Keratinocyte (primary cell): ENCODE data around the gene RERE. TPM values are rescaled to one million over a fixed set of nuclear protein-coding genes. Genes with fewer than 3 reads are reported as not detected.

Experiments
- DNase-seq: peaks from one replicate; pipeline ENCODE4 v3.0.0-alpha.2; 2011; ENCODE audit warnings: low read depth, missing footprints, low spot score
- FAIRE-seq: peaks from 2 replicates; lab custom pipeline; 2011; peaks lifted over from hg19 to GRCh38; lab: Jason Lieb, UNC
- H2AFZ ChIP-seq: 2 replicates; pipeline ENCODE4 v1.6.0; 2012; ENCODE audit warnings: low read length, control low read depth, inconsistent platforms; ENCODE audit not compliant: control insufficient read depth
- H3K27ac ChIP-seq: 2 replicates; pipeline ENCODE4 v1.5.1; 2011; ENCODE audit warnings: low read length; ENCODE audit not compliant: control insufficient read depth, insufficient read depth
- H3K27me3 ChIP-seq: 3 replicates; pipeline ENCODE4 v1.6.0; 2011; ENCODE audit warnings: low read length; ENCODE audit not compliant: control insufficient read depth, insufficient read depth; ENCODE audit errors: extremely low read depth
- H3K36me3 ChIP-seq, 2 experiments: 2 replicates in 1 of 2; 3 replicates in 1 of 2; pipeline ENCODE4 v1.5.1; 2011; ENCODE audit warnings: low read length in 2 of 2, mild to moderate bottlenecking in 1 of 2; ENCODE audit not compliant: control insufficient read depth in 2 of 2, insufficient read depth in 2 of 2; ENCODE audit errors: extremely low read depth in 1 of 2
- H3K4me1 ChIP-seq: 3 replicates; pipeline ENCODE4 v1.5.1; 2011; ENCODE audit warnings: low read length; ENCODE audit not compliant: control insufficient read depth, insufficient read depth; ENCODE audit errors: extremely low read depth
- H3K4me2 ChIP-seq: 3 replicates; pipeline ENCODE4 v1.6.0; 2011; ENCODE audit warnings: low read depth, low read length; ENCODE audit not compliant: control insufficient read depth, insufficient read depth; ENCODE audit errors: extremely low read depth
- H3K4me3 ChIP-seq, 3 experiments: fragments of 200-600 bp in 1 of 3; sonication (generic) in 1 of 3; 2 replicates in 2 of 3; 3 replicates in 1 of 3; pipeline ENCODE4 v1.5.1; 2011 to 2016; ENCODE audit warnings: low read length in 3 of 3, mild to moderate bottlenecking in 3 of 3, control low read depth in 2 of 3, inconsistent platforms in 1 of 3, low read depth in 1 of 3, mixed read lengths in 1 of 3, mixed run types in 1 of 3, moderate library complexity in 1 of 3; ENCODE audit not compliant: control insufficient read depth in 2 of 3, insufficient read depth in 2 of 3; ENCODE audit errors: extremely low read depth in 1 of 3
- H3K79me2 ChIP-seq: 2 replicates; pipeline ENCODE4 v1.6.0; 2012; ENCODE audit warnings: low read length; ENCODE audit not compliant: control insufficient read depth, insufficient read depth
- H3K9ac ChIP-seq: 3 replicates; pipeline ENCODE4 v1.6.0; 2011; ENCODE audit warnings: low read length; ENCODE audit not compliant: control insufficient read depth, insufficient read depth; ENCODE audit errors: extremely low read depth
- H3K9me1 ChIP-seq: 3 replicates; pipeline ENCODE4 v1.6.0; 2011; ENCODE audit warnings: low read length; ENCODE audit not compliant: control insufficient read depth, insufficient read depth; ENCODE audit errors: extremely low read depth
- H3K9me3 ChIP-seq: 2 replicates; pipeline ENCODE4 v1.5.1; 2012; ENCODE audit warnings: low read depth, low read length; ENCODE audit not compliant: control insufficient read depth
- H4K20me1 ChIP-seq: 3 replicates; pipeline ENCODE4 v1.6.0; 2011; ENCODE audit warnings: low read length; ENCODE audit not compliant: control insufficient read depth, insufficient read depth; ENCODE audit errors: extremely low read depth
- CTCF ChIP-seq, 3 experiments: IDR thresholded peaks in 1 of 3; conservative IDR thresholded peaks in 1 of 3; optimal IDR thresholded peaks in 1 of 3; 2 replicates in 2 of 3; 3 replicates in 1 of 3; pipeline versions ENCODE3 to v1.5.1; 2011; ENCODE audit warnings: low read length in 3 of 3, mild to moderate bottlenecking in 3 of 3, moderate library complexity in 2 of 3, control low read depth in 1 of 3, inconsistent platforms in 1 of 3; ENCODE audit not compliant: insufficient read depth in 2 of 3; ENCODE audit errors: extremely low read depth in 1 of 3
- EZH2 ChIP-seq: IDR thresholded peaks from one replicate; pipeline ENCODE4 v1.6.1; 2012; ENCODE audit warnings: inconsistent platforms, mild to moderate bottlenecking, low read length, moderate library complexity
- dilution Hi-C: fragments of 300-500 bp; cut with MboI; formaldehyde crosslinking; loops from one replicate; pipeline ENCODE4 v1.7.0; 2020; ENCODE audit warnings: low sequenced_read_pairs; ENCODE audit not compliant: extremely low pct_ligation_motif_present
- polyA plus RNA-seq, 5 experiments: library from polyadenylated mRNA; depleted of rRNA in 3 of 5; stranded (reverse) in 3 of 5; stranded (forward) in 1 of 5; unstranded in 1 of 5; fragments of >200 nt; gene quantifications; 1 replicate in 1 of 5; 2 replicates in 3 of 5; 3 replicates in 1 of 5; pipeline versions ENCODE4 v1.2.1 to v1.2.3, GENCODE V29; 2011 to 2012; ENCODE audit warnings: missing spikeins in 2 of 5, low read depth in 1 of 5, low replicate concordance in 1 of 5

Gene RERE
- polyA plus RNA-seq, 1 donor (not counting 4 experiments of a cell fraction or from before 2014, with no cell fraction given), result 3.8 TPM

GRCh38 chr1:8598060-8598724 is 219.2 kb downstream of the RERE start:
- DNase-seq (no peak), FAIRE-seq (peak; percentile 51)
- H3K4me3 ChIP-seq, result no peak overlapping the region
- no peaks in the 10 kb centered on the region for H3K9me1 ChIP-seq
- H3K36me3 ChIP-seq, result no peaks in the 10 kb centered on the region
- H3K4me1 ChIP-seq, result no peaks in the 10 kb centered on the region
- H3K9me3 ChIP-seq, result no peaks in the 10 kb centered on the region
- H3K27ac ChIP-seq, result no peak overlapping the region
- H4K20me1 ChIP-seq, result no peaks in the 10 kb centered on the region
- dilution Hi-C loops, result no loop called here
- H2AFZ ChIP-seq, result no peak overlapping the region
- H3K9ac ChIP-seq, result no peak overlapping the region
- TF ChIP-seq CTCF (optimal IDR thresholded peaks at IDR 0.05 in 1 of 3, IDR thresholded peaks at IDR 0.05 in 1 of 3, conservative IDR thresholded peaks at IDR 0.05 in 1 of 3; ENCODE audit: extremely low read depth in 1 of 3, insufficient read depth in 2 of 3, low read length in 3 of 3) (peak; percentile 43 to 64 (median 52)), EZH2 (no peak)
- H3K27me3 ChIP-seq, result no peaks in the 10 kb centered on the region
- H3K79me2 ChIP-seq, result no peaks in the 10 kb centered on the region
- no peak overlapping the region for H3K4me2 ChIP-seq

- no peak overlapping the region for H3K4me3 ChIP-seq
- no peaks in the 10 kb centered on the region for H3K36me3 ChIP-seq
- DNase-seq (no peak), FAIRE-seq (no peak)
- H3K4me2 ChIP-seq, result no peak overlapping the region
- H2AFZ ChIP-seq, result no peak overlapping the region
- H4K20me1 ChIP-seq, result no peaks in the 10 kb centered on the region
- H3K9me1 ChIP-seq, result no peaks in the 10 kb centered on the region
- no peaks in the 10 kb centered on the region for H3K4me1 ChIP-seq
- dilution Hi-C loops, result no loop called here
- H3K79me2 ChIP-seq, result no peaks in the 10 kb centered on the region
- no peak overlapping the region for H3K9ac ChIP-seq
- no peaks in the 10 kb centered on the region for H3K9me3 ChIP-seq
- H3K27ac ChIP-seq, result no peak overlapping the region
- TF ChIP-seq EZH2, result no peak
- no peak for TF ChIP-seq CTCF (optimal IDR thresholded peaks at IDR 0.05 in 1 of 3, IDR thresholded peaks at IDR 0.05 in 1 of 3, conservative IDR thresholded peaks at IDR 0.05 in 1 of 3; ENCODE audit: extremely low read depth in 1 of 3, insufficient read depth in 2 of 3, low read length in 3 of 3)
- no peaks in the 10 kb centered on the region for H3K27me3 ChIP-seq
Observed at GRCh38 chr1:8597455-8597854, 220.0 kb downstream of the RERE start.
